ENCODE results near the gene RPAP3. TPM values are rescaled to one million over a fixed set of nuclear protein-coding genes. Genes with fewer than 3 reads are reported as not detected.

The RPAP3 gene
- polyA plus RNA-seq, 3 donors: 9.6 to 20.6 (median 19.0) TPM

- peaks cover 49 to 66% of the 10 kb centered on the region in 2 donors for H3K36me3 Mint-ChIP-seq
- intact Hi-C loops (cut with micrococcal nuclease): no loop called here
Observed at GRCh38 chr12:47687636-47688035, 18.2 kb downstream of the RPAP3 start.

GRCh38 chr12:47686645-47687240 lies 19.1 kb downstream of the RPAP3 start:
- no peaks in the 10 kb centered on the region for H4K20me1 ChIP-seq (ENCODE audit: insufficient read depth, low read length)
- no peak overlapping the region for H3K9ac ChIP-seq (ENCODE audit: insufficient read depth, low read length, poor library complexity, severe bottlenecking)
- peaks cover 0 to 2% (median 0%) of the 10 kb centered on the region in 7 donors for H3K9me3 Mint-ChIP-seq
- no peak overlapping the region for H3K4me2 ChIP-seq (replicated peaks; ENCODE audit: extremely low read depth, low read length, poor library complexity, severe bottlenecking)
- intact Hi-C loops (cut with micrococcal nuclease): no loop called here
- no peak overlapping the region for H2AFZ ChIP-seq (ENCODE audit: insufficient read depth, low read depth, low read length, poor library complexity, severe bottlenecking)
- no peaks in the 10 kb centered on the region for H3K4me1 Mint-ChIP-seq
- H3K4me1 ChIP-seq (ENCODE audit: control insufficient read depth in 1 of 2, insufficient read depth in 2 of 2, low read length in 2 of 2): no peaks in the 10 kb centered on the region
- H3K27me3 ChIP-seq (ENCODE audit: control insufficient read depth in 2 of 2, insufficient read depth in 2 of 2, low read length in 2 of 2): no peaks in the 10 kb centered on the region
- H3K27me3 Mint-ChIP-seq (ENCODE audit: low read depth in 3 of 3): no peaks in the 10 kb centered on the region
- no peaks in the 10 kb centered on the region for H3K9me3 ChIP-seq (replicated peaks in 1 of 2; ENCODE audit: control insufficient read depth in 1 of 2, insufficient read depth in 1 of 2, low read length in 2 of 2)
- H3K27ac ChIP-seq (ENCODE audit: low read depth in 1 of 2, low read length in 2 of 2): no peak overlapping the region
- WGBS (ENCODE audit: insufficient coverage): no CpG with 5 or more reads among the region's 4 CpGs
- DNase-seq: no peak
- no peak overlapping the region for H3K4me3 ChIP-seq (replicated peaks in 1 of 3; ENCODE audit: low read depth in 2 of 3, low read length in 3 of 3)
- H3K36me3 Mint-ChIP-seq: peaks cover 49 to 66% of the 10 kb centered on the region in 2 donors
- no peaks in the 10 kb centered on the region for H3K79me2 ChIP-seq (ENCODE audit: insufficient read depth, low read length)
- peaks cover 44 to 87% of the 10 kb centered on the region in 2 donors for H3K36me3 ChIP-seq (replicated peaks in 1 of 2; ENCODE audit: control insufficient read depth in 1 of 2, insufficient read depth in 2 of 2, low read length in 2 of 2)
- no peak overlapping the region for H3K27ac Mint-ChIP-seq
- H3K4me3 Mint-ChIP-seq: no peak overlapping the region
- peak; percentile 51 for TF ChIP-seq CTCF (IDR thresholded peaks at IDR 0.05)

More at GRCh38 chr12:47687636-47688035, 18.2 kb downstream of the RPAP3 start:
- H3K9ac ChIP-seq (ENCODE audit: insufficient read depth, low read length, poor library complexity, severe bottlenecking): no peak overlapping the region
- no peak overlapping the region for H3K4me3 ChIP-seq (replicated peaks in 1 of 3; ENCODE audit: low read depth in 2 of 3, low read length in 3 of 3)
- no peaks in the 10 kb centered on the region for H4K20me1 ChIP-seq (ENCODE audit: insufficient read depth, low read length)
- H3K9me3 Mint-ChIP-seq: peaks cover 0 to 2% (median 0%) of the 10 kb centered on the region in 7 donors
- DNase-seq: no peak
- H3K4me1 ChIP-seq (ENCODE audit: control insufficient read depth in 1 of 2, insufficient read depth in 2 of 2, low read length in 2 of 2): no peaks in the 10 kb centered on the region
- no peak overlapping the region for H3K4me2 ChIP-seq (replicated peaks; ENCODE audit: extremely low read depth, low read length, poor library complexity, severe bottlenecking)
- H3K4me3 Mint-ChIP-seq: no peak overlapping the region
- no peak for TF ChIP-seq CTCF (IDR thresholded peaks at IDR 0.05)
- H3K36me3 ChIP-seq (replicated peaks in 1 of 2; ENCODE audit: control insufficient read depth in 1 of 2, insufficient read depth in 2 of 2, low read length in 2 of 2): peaks cover 40 to 87% of the 10 kb centered on the region in 2 donors
- no peaks in the 10 kb centered on the region for H3K27me3 ChIP-seq (ENCODE audit: control insufficient read depth in 2 of 2, insufficient read depth in 2 of 2, low read length in 2 of 2)
- no peaks in the 10 kb centered on the region for H3K4me1 Mint-ChIP-seq
- H3K27ac Mint-ChIP-seq: no peak overlapping the region
- H3K9me3 ChIP-seq (replicated peaks in 1 of 2; ENCODE audit: control insufficient read depth in 1 of 2, insufficient read depth in 1 of 2, low read length in 2 of 2): no peaks in the 10 kb centered on the region
- WGBS (ENCODE audit: insufficient coverage): no CpG with 5 or more reads among the region's 3 CpGs
- H3K79me2 ChIP-seq (ENCODE audit: insufficient read depth, low read length): no peaks in the 10 kb centered on the region
- no peak overlapping the region for H3K27ac ChIP-seq (ENCODE audit: low read depth in 1 of 2, low read length in 2 of 2)
- peaks cover 0 to 1% (median 0%) of the 10 kb centered on the region in 3 donors for H3K27me3 Mint-ChIP-seq (ENCODE audit: low read depth in 3 of 3)
- H2AFZ ChIP-seq (ENCODE audit: insufficient read depth, low read depth, low read length, poor library complexity, severe bottlenecking): no peak overlapping the region
